HepG2 (cell line): Measurements from ENCODE around the gene FBXO41. TPM values are rescaled to one million over a fixed set of nuclear protein-coding genes. Genes with fewer than 3 reads are reported as not detected.

Source experiments
- ATAC-seq: fragments of 200-7000 bp; cut with Tn5 transposase; 3 replicates; pipeline ENCODE4 v1.9.1; 2020; ENCODE audit warnings: mild to moderate bottlenecking, moderate library complexity
- BruUV-seq: library from RNA; stranded (reverse); fragments of 400-500 nt; replicated peaks from 2 replicates; lab custom pipeline; 2021; lab: Mats Ljungman, UMichigan
- CTCF ChIA-PET: fragments of 300-600 bp; formaldehyde crosslinking; extraction: SDS; loops from one replicate; lab custom pipeline; 2021; ENCODE audit warnings: low total read pairs, inconsistent platforms, low intra/inter-chr PET ratio; lab: Yijun Ruan, JAX
- POLR2A ChIA-PET: fragments of 350-600 bp; sonication (Branson Sonifier 250); formaldehyde crosslinking; loops from one replicate; lab custom pipeline; 2020; ENCODE audit warnings: antibody characterized with exemption, inconsistent platforms; lab: Yijun Ruan, JAX
- DNase-seq: peaks from one replicate; pipeline ENCODE4 v3.0.0-alpha.2; 2015; ENCODE audit warnings: low spot score
- FAIRE-seq: peaks from 3 replicates; lab custom pipeline; 2011; peaks lifted over from hg19 to GRCh38; lab: Jason Lieb, UNC
- H2AFZ ChIP-seq: one replicate; pipeline ENCODE4 v1.6.1; 2011; ENCODE audit warnings: low read length, inconsistent platforms
- H3K27ac ChIP-seq: fragments of 300-600 bp; 3 replicates; pipeline ENCODE4 v1.8.0; 2011; ENCODE audit warnings: mixed run types, mild to moderate bottlenecking, mixed read lengths, low read length, inconsistent platforms; ENCODE audit not compliant: insufficient read depth; ENCODE audit errors: extremely low read length
- H3K27me3 ChIP-seq, 2 experiments: fragments of 200-600 bp in 1 of 2; 2 replicates in 1 of 2; 3 replicates in 1 of 2; pipeline versions ENCODE4 v1.6.0 to v1.8.0; 2011; ENCODE audit warnings: low read length in 2 of 2, mild to moderate bottlenecking in 2 of 2, moderate library complexity in 2 of 2, inconsistent platforms in 1 of 2; ENCODE audit not compliant: insufficient read depth in 2 of 2, control insufficient read depth in 1 of 2
- H3K36me3 ChIP-seq, 2 experiments: fragments of 200-600 bp in 1 of 2; replicated peaks in 1 of 2; 2 replicates in 1 of 2; 3 replicates in 1 of 2; pipeline versions ENCODE4 v1.5.1 to v1.8.0; 2011; ENCODE audit warnings: low read length in 2 of 2, inconsistent platforms in 1 of 2; ENCODE audit not compliant: insufficient read depth in 2 of 2, control insufficient read depth in 1 of 2
- H3K4me1 ChIP-seq: 2 replicates; pipeline ENCODE4 v1.5.1; 2012; ENCODE audit warnings: low read length, inconsistent platforms; ENCODE audit not compliant: insufficient read depth
- H3K4me2 ChIP-seq: 2 replicates; pipeline ENCODE4 v1.6.0; 2011; ENCODE audit warnings: low read depth, low read length, inconsistent platforms
- H3K4me3 ChIP-seq, 3 experiments: fragments of 200-600 bp in 1 of 3; sonication (generic), shearing (Covaris generic) in 1 of 3; replicated peaks in 1 of 3; 2 replicates each; pipeline ENCODE4 v1.5.1; 2011 to 2016; ENCODE audit warnings: low read length in 3 of 3, inconsistent platforms in 2 of 3, low read depth in 2 of 3, mild to moderate bottlenecking in 2 of 3, control low read depth in 1 of 3, mixed read lengths in 1 of 3; ENCODE audit not compliant: insufficient read depth in 1 of 3
- H3K79me2 ChIP-seq: one replicate; pipeline ENCODE4 v1.6.1; 2011; ENCODE audit warnings: low read length, inconsistent platforms; ENCODE audit not compliant: insufficient read depth
- H3K9ac ChIP-seq: 2 replicates; pipeline ENCODE4 v1.6.0; 2011; ENCODE audit warnings: mild to moderate bottlenecking, low read depth, low read length, inconsistent platforms; ENCODE audit not compliant: insufficient read depth
- H3K9me3 ChIP-seq: 2 replicates; pipeline ENCODE4 v1.5.1; 2012; ENCODE audit warnings: mild to moderate bottlenecking, low read length
- H4K20me1 ChIP-seq: 2 replicates; pipeline ENCODE4 v1.6.0; 2011; ENCODE audit warnings: inconsistent platforms, mild to moderate bottlenecking, low read length, moderate library complexity; ENCODE audit not compliant: insufficient read depth
- ATF7 ChIP-seq, 2 experiments: fragments of 450-650 bp in 1 of 2; sonication (generic) in 1 of 2; formaldehyde crosslinking in 1 of 2; IDR thresholded peaks; 2 replicates each; pipeline versions ENCODE4 v1.4.0 to v1.6.1; 2016 to 2020; ENCODE audit warnings: antibody characterized with exemption in 1 of 2, mild to moderate bottlenecking in 1 of 2, missing genetic modification reagents in 1 of 2
- CREB1 ChIP-seq, 2 experiments: fragments of 450-650 bp in 1 of 2; IDR thresholded peaks; 2 replicates each; pipeline ENCODE4 v1.6.1; 2016 to 2017; ENCODE audit warnings: control low read depth in 1 of 2, mild to moderate bottlenecking in 1 of 2, missing compliant biosample characterization in 1 of 2, missing genetic modification characterization in 1 of 2
- ELF4 ChIP-seq: sonication (generic); formaldehyde crosslinking; IDR thresholded peaks from 2 replicates; pipeline ENCODE4 v1.5.0; 2020; ENCODE audit warnings: missing genetic modification reagents, mild to moderate bottlenecking, moderate library complexity, borderline replicate concordance
- FLYWCH1 ChIP-seq: sonication (generic); formaldehyde crosslinking; IDR thresholded peaks from 2 replicates; pipeline ENCODE4 v1.8.1; 2023; ENCODE audit warnings: mild to moderate bottlenecking, missing genetic modification reagents
- GLI4 ChIP-seq: sonication (generic); formaldehyde crosslinking; IDR thresholded peaks from 2 replicates; pipeline ENCODE4 v1.5.1; 2020; ENCODE audit warnings: missing genetic modification reagents, mild to moderate bottlenecking, moderate library complexity, borderline replicate concordance
- SALL2 ChIP-seq: sonication (generic); formaldehyde crosslinking; IDR thresholded peaks from 2 replicates; pipeline ENCODE4 v1.8.1; 2023; ENCODE audit warnings: mild to moderate bottlenecking, missing genetic modification reagents, inconsistent platforms
- SRF ChIP-seq: IDR thresholded peaks from 2 replicates; pipeline ENCODE4 v1.6.1; 2011; ENCODE audit warnings: mild to moderate bottlenecking, low read depth, low read length, moderate library complexity
- ZNF253 ChIP-seq: sonication (generic); formaldehyde crosslinking; IDR thresholded peaks from 2 replicates; pipeline ENCODE4 v1.8.0; 2022; ENCODE audit warnings: mild to moderate bottlenecking, missing genetic modification reagents, borderline replicate concordance
- WGBS: methylation state at CpG from one replicate; pipeline ENCODE4 v1.1.6; 2017; ENCODE audit warnings: low lambda C conversion rate; 5-methylcytosine and 5-hydroxymethylcytosine counted together
- in situ Hi-C: cut with HindIII; loops from 2 replicates; pipeline ENCODE4 v1.10.0; 2017; ENCODE audit warnings: low pct_unique_long_range_greater_than_20kb; ENCODE audit not compliant: extremely low pct_ligation_motif_present
- intact Hi-C: fragments of 100-400 bp; cut with micrococcal nuclease; formaldehyde crosslinking; loops from one replicate; pipeline ENCODE4 v1.10.0; 2022; ENCODE audit not compliant: unreplicated experiment
- polyA plus RNA-seq, 8 experiments: library from polyadenylated mRNA; depleted of rRNA in 3 of 8; stranded (reverse) in 7 of 8; unstranded in 1 of 8; fragments of >200 nt; fragmentation: Illumina TruSeq in 4 of 8; extraction: Trizol in 4 of 8; gene quantifications; 2 replicates each; pipeline versions ENCODE4 v1.2.1 to v1.2.3, GENCODE V29; 2011 to 2016; ENCODE audit warnings: low read depth in 4 of 8, missing spikeins in 1 of 8, mixed read lengths in 1 of 8; ENCODE audit not compliant: insufficient read depth in 1 of 8
- total RNA-seq, 5 experiments: library from RNA; depleted of rRNA; stranded (reverse); fragments of >200 nt; fragmentation: Illumina TruSeq; extraction: Trizol; gene quantifications; 2 replicates each; pipeline ENCODE4 v1.2.3, GENCODE V29; 2016; ENCODE audit warnings: low read depth in 1 of 5
- TF ChIP-seq, protein P1 (sequence below): sonication (generic); formaldehyde crosslinking; IDR thresholded peaks from 2 replicates; pipeline ENCODE4 v1.4.0; 2020; ENCODE audit warnings: missing genetic modification reagents, borderline replicate concordance
- TF ChIP-seq, protein P2 (sequence below): sonication (generic); formaldehyde crosslinking; IDR thresholded peaks from 2 replicates; pipeline ENCODE4 v1.8.1; 2023; ENCODE audit warnings: missing genetic modification reagents, mild to moderate bottlenecking, borderline replicate concordance

FBXO41 gene
- total and polyA plus RNA-seq, 2 of the 13 experiments (the other 11 are each of a cell fraction or from before 2014, with no cell fraction given) = 4.2 to 10.3 TPM

DNA sequence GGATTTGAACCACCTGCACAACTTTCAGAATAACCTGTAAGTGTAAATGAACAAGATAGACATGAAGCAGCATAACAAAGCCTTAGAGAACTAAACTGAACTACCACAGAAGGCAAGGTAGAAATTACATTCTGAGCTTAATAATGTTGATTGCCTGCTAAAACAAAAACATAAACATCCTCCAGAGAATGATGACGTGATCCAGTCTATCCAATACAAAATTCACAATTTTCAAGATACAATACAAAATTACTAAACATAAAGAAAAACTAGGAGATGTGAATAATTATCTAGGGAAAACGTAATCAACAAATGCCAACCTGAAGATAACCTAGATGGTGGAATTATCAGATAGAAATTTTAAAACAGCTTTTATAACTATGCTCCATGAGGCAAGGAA, 49.8 kb upstream of the FBXO41 start:
- Histone ChIP-seq H3K4me1 (peaks cover 17% of the 10 kb centered on the region), H3K27me3 (no peaks in the 10 kb centered on the region), H4K20me1 (no peaks in the 10 kb centered on the region), H3K4me3 (no peak overlapping the region), H3K79me2 (no peaks in the 10 kb centered on the region), H3K4me2 (0 out of 2 replicates have a peak overlapping the region, but pooled peaks have one; percentile 4), H3K9me3 (peaks cover 7% of the 10 kb centered on the region), H3K9ac (no peak overlapping the region), H3K36me3 (no peaks in the 10 kb centered on the region), H3K27ac (no peak overlapping the region), H2AFZ (no peak overlapping the region)
- intact Hi-C loops = no loop called here
- no TSS peak for BruUV-seq
- no peak for ATAC-seq
- ChIA-PET POLR2A (interaction anchor here (1.1 kb wide), 1 partner anchor 51 kb away, joined by 3 read pairs; the partner anchor contains the start of gene ALMS1), CTCF (no interaction called here)
- in situ Hi-C loops = no loop called here
- TF ChIP-seq ZNF253 (no peak), GLI4 (CRISPR knock-in tag) (no peak), FLYWCH1 (CRISPR knock-in tag) (no peak), ELF4 (CRISPR knock-in tag) (no peak), SALL2 (no peak), SRF (no peak), ATF7 (IDR thresholded peaks at IDR 0.05) (peak; percentile 78), ATF7 (CRISPR knock-in tag; IDR thresholded peaks at IDR 0.05) (no peak), CREB1 (IDR thresholded peaks at IDR 0.05) (peak; percentile 62), CREB1 (CRISPR knock-in tag; IDR thresholded peaks at IDR 0.05) (no peak)
- TF ChIP-seq, protein P1, sequence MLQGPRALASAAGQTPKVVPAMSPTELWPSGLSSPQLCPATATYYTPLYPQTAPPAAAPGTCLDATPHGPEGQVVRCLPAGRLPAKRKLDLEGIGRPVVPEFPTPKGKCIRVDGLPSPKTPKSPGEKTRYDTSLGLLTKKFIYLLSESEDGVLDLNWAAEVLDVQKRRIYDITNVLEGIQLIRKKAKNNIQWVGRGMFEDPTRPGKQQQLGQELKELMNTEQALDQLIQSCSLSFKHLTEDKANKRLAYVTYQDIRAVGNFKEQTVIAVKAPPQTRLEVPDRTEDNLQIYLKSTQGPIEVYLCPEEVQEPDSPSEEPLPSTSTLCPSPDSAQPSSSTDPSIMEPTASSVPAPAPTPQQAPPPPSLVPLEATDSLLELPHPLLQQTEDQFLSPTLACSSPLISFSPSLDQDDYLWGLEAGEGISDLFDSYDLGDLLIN (CRISPR knock-in tag) = no peak
- TF ChIP-seq, protein P2, sequence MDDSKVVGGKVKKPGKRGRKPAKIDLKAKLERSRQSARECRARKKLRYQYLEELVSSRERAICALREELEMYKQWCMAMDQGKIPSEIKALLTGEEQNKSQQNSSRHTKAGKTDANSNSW (CRISPR knock-in tag) = no peak
- no peak for DNase-seq
- no peak for FAIRE-seq
- 4% methylated on average over 2 of the region's 2 CpGs for WGBS
